ENCODE data around the gene MARCHF11.

Gene MARCHF11

DNA sequence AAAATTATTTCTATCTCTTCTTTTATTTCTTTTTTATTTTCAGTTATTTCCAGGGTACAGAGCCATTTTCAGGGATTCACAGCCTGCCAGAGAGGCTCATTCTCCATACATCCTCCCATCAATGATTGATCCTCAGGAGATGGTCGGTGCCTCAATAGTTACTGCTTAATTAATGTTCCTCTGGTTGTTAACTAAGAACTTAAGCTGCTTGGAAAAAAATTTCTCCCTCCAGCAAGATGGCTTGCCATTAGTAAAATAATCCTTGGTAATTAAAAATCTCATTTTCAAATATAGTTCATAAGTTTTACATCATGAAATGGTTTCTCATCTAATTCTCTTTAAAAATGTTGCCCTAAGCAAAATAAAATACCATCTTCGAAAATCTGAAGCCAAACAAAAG is 20.0 kb downstream of the MARCHF11 start:
- H3K4ac ChIP-seq (ENCODE audit: low read depth in 1 of 2, low read length in 2 of 2) = no peak overlapping the region
- H2BK5ac ChIP-seq (ENCODE audit: low read depth, low read length, poor library complexity, severe bottlenecking) = no peak overlapping the region
- DNase-seq = no peak
- no peak overlapping the region for H3K14ac ChIP-seq (ENCODE audit: low read length in 2 of 2)
- no peak overlapping the region for H3K9ac ChIP-seq (ENCODE audit: low read length)
- H3K36me3 ChIP-seq (ENCODE audit: control insufficient read depth in 1 of 2, insufficient read depth in 2 of 2, low read depth in 1 of 2, low read length in 2 of 2) = no peaks in the 10 kb centered on the region
- no peaks in the 10 kb centered on the region for H3K27me3 ChIP-seq (ENCODE audit: control insufficient read depth in 1 of 2, insufficient read depth in 1 of 2, low read length in 2 of 2)
- no peak overlapping the region for H3K18ac ChIP-seq (ENCODE audit: low read depth in 1 of 2, low read length in 2 of 2)
- no peak overlapping the region for H2BK15ac ChIP-seq (ENCODE audit: low read depth, poor library complexity, severe bottlenecking)
- no peaks in the 10 kb centered on the region for H3K9me3 ChIP-seq (ENCODE audit: control insufficient read depth, low read length)
- no peak overlapping the region for H2BK12ac ChIP-seq (ENCODE audit: low read length in 2 of 2)
- no peak overlapping the region for H2AFZ ChIP-seq (ENCODE audit: low read depth, low read length)
- H3K4me1 ChIP-seq (ENCODE audit: control insufficient read depth, insufficient read depth, low read depth, low read length) = no peaks in the 10 kb centered on the region
- no peak overlapping the region for H2BK120ac ChIP-seq (ENCODE audit: low read depth, low read length)
- H2AK5ac ChIP-seq (ENCODE audit: low read length, severe bottlenecking) = no peak overlapping the region
- 89% methylated on average over 1 of the region's 2 CpGs for WGBS
- no peaks in the 10 kb centered on the region for H3K79me1 ChIP-seq (replicated peaks; ENCODE audit: low read length, poor library complexity, severe bottlenecking)
- no peak overlapping the region for H3K4me3 ChIP-seq (ENCODE audit: insufficient read depth in 1 of 2, low read depth in 1 of 2, low read length in 2 of 2)
- H4K8ac ChIP-seq (ENCODE audit: low read length) = no peak overlapping the region
- no peak overlapping the region for H4K91ac ChIP-seq (ENCODE audit: low read length)
- H3K23ac ChIP-seq (ENCODE audit: low read length in 2 of 2) = no peak overlapping the region
- H3K27ac ChIP-seq (ENCODE audit: low read length, poor library complexity, severe bottlenecking) = no peak overlapping the region
- H3K4me2 ChIP-seq (ENCODE audit: low read length, poor library complexity, severe bottlenecking) = no peak overlapping the region

DNA sequence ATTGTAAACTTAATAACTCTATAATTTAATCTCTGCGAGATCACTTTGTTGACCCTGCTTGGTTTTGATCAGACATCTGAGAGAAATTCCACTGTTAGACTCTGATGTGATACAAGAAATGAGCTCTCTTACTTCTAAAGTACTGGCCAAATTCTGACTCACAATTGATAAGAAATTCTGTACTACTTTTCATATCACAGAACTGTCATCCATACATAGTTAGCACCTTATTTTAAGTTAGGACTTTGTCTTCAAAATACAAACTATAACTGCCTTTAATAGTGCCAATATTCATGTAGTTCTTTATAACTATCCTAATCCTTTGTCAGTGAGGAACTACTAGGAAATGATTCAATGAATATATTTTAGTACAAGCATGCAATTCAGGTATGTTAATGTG is 23.4 kb downstream of the MARCHF11 start:
- no peak overlapping the region for H2BK120ac ChIP-seq (ENCODE audit: low read depth, low read length)
- no peaks in the 10 kb centered on the region for H3K27me3 ChIP-seq (ENCODE audit: control insufficient read depth in 1 of 2, insufficient read depth in 1 of 2, low read length in 2 of 2)
- DNase-seq = no peak
- H2BK15ac ChIP-seq (ENCODE audit: low read depth, poor library complexity, severe bottlenecking) = no peak overlapping the region
- H3K9ac ChIP-seq (ENCODE audit: low read length) = no peak overlapping the region
- H2BK12ac ChIP-seq (ENCODE audit: low read length in 2 of 2) = no peak overlapping the region
- H3K79me1 ChIP-seq (replicated peaks; ENCODE audit: low read length, poor library complexity, severe bottlenecking) = no peaks in the 10 kb centered on the region
- H3K23ac ChIP-seq (ENCODE audit: low read length in 2 of 2) = no peak overlapping the region
- no peak overlapping the region for H2BK5ac ChIP-seq (ENCODE audit: low read depth, low read length, poor library complexity, severe bottlenecking)
- H3K36me3 ChIP-seq (ENCODE audit: control insufficient read depth in 1 of 2, insufficient read depth in 2 of 2, low read depth in 1 of 2, low read length in 2 of 2) = no peaks in the 10 kb centered on the region
- H2AK5ac ChIP-seq (ENCODE audit: low read length, severe bottlenecking) = no peak overlapping the region
- no peak overlapping the region for H2AFZ ChIP-seq (ENCODE audit: low read depth, low read length)
- H4K8ac ChIP-seq (ENCODE audit: low read length) = no peak overlapping the region
- no peak overlapping the region for H3K18ac ChIP-seq (ENCODE audit: low read depth in 1 of 2, low read length in 2 of 2)
- H3K14ac ChIP-seq (ENCODE audit: low read length in 2 of 2) = no peak overlapping the region
- H3K27ac ChIP-seq (ENCODE audit: low read length, poor library complexity, severe bottlenecking) = no peak overlapping the region
- no peaks in the 10 kb centered on the region for H3K9me3 ChIP-seq (ENCODE audit: control insufficient read depth, low read length)
- no peaks in the 10 kb centered on the region for H3K4me1 ChIP-seq (ENCODE audit: control insufficient read depth, insufficient read depth, low read depth, low read length)
- 100% methylated on average over 1 of the region's 1 CpG for WGBS
- no peak overlapping the region for H3K4me3 ChIP-seq (ENCODE audit: insufficient read depth in 1 of 2, low read depth in 1 of 2, low read length in 2 of 2)
- no peak overlapping the region for H3K4ac ChIP-seq (ENCODE audit: low read depth in 1 of 2, low read length in 2 of 2)
- no peak overlapping the region for H4K91ac ChIP-seq (ENCODE audit: low read length)
- H3K4me2 ChIP-seq (ENCODE audit: low read length, poor library complexity, severe bottlenecking) = no peak overlapping the region

DNA sequence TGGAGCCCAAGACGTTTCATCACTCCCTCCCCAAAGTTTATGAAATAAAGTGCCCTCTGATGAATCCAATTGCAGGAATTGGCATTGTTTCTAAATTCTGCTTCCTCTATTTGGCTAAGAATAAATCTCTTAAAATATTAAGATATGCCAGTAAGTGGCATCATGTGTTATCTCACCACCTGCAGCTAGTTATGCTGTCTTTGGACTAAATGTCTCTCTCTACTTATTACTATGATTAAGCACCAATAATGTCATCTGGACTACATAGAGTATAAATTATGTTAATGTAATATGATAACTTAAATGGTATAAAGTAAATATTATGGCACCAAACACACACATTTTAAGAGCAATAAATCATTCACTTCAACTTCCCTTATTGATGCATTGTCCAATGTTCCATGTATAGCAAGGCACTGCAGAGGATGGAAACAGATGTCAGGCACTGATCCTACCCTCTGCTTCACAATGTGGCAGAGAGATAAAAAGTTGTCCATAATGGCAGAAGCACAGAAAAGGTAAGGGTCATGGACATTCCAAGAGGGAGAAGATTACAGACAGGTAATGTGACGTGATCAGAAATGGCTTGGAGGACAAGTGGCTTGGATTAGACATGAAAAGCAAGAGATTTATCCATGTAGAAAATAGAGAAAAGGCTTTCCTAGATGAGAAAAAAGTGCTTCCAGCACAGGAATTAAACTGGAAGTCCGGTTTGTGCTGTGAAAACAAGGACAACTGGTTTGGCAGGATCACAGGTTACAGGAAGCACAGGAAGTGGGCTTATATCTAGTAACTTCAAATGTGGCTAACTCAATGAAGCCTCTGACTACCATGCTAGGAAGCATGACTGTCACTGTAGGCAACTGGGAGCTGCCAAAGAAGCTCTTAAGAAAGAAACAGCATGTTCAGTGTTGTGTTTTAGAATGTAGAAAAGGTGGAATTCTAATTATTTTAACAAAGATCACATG is 26.7 kb downstream of the MARCHF11 start:
- no peak overlapping the region for H3K4ac ChIP-seq (ENCODE audit: low read depth in 1 of 2, low read length in 2 of 2)
- no peak overlapping the region for H4K8ac ChIP-seq (ENCODE audit: low read length)
- no peak overlapping the region for H3K18ac ChIP-seq (ENCODE audit: low read depth in 1 of 2, low read length in 2 of 2)
- H3K36me3 ChIP-seq (ENCODE audit: control insufficient read depth in 1 of 2, insufficient read depth in 2 of 2, low read depth in 1 of 2, low read length in 2 of 2) = no peaks in the 10 kb centered on the region
- no peak overlapping the region for H2BK5ac ChIP-seq (ENCODE audit: low read depth, low read length, poor library complexity, severe bottlenecking)
- no peak overlapping the region for H2AK5ac ChIP-seq (ENCODE audit: low read length, severe bottlenecking)
- no peak overlapping the region for H3K27ac ChIP-seq (ENCODE audit: low read length, poor library complexity, severe bottlenecking)
- no peak overlapping the region for H3K14ac ChIP-seq (ENCODE audit: low read length in 2 of 2)
- no peak overlapping the region for H2BK15ac ChIP-seq (ENCODE audit: low read depth, poor library complexity, severe bottlenecking)
- H2AFZ ChIP-seq (ENCODE audit: low read depth, low read length) = no peak overlapping the region
- no peak overlapping the region for H4K91ac ChIP-seq (ENCODE audit: low read length)
- no peak for DNase-seq
- H3K23ac ChIP-seq (ENCODE audit: low read length in 2 of 2) = no peak overlapping the region
- no peaks in the 10 kb centered on the region for H3K9me3 ChIP-seq (ENCODE audit: control insufficient read depth, low read length)
- H3K4me3 ChIP-seq (ENCODE audit: insufficient read depth in 1 of 2, low read depth in 1 of 2, low read length in 2 of 2) = no peak overlapping the region
- H3K9ac ChIP-seq (ENCODE audit: low read length) = no peak overlapping the region
- no peak overlapping the region for H2BK120ac ChIP-seq (ENCODE audit: low read depth, low read length)
- no peak overlapping the region for H2BK12ac ChIP-seq (ENCODE audit: low read length in 2 of 2)
- H3K27me3 ChIP-seq (ENCODE audit: control insufficient read depth in 1 of 2, insufficient read depth in 1 of 2, low read length in 2 of 2) = no peaks in the 10 kb centered on the region
- no peak overlapping the region for H3K4me2 ChIP-seq (ENCODE audit: low read length, poor library complexity, severe bottlenecking)
- H3K4me1 ChIP-seq (ENCODE audit: control insufficient read depth, insufficient read depth, low read depth, low read length) = no peaks in the 10 kb centered on the region
- no peaks in the 10 kb centered on the region for H3K79me1 ChIP-seq (replicated peaks; ENCODE audit: low read length, poor library complexity, severe bottlenecking)
- WGBS = 53% methylated on average over 3 of the region's 3 CpGs

DNA sequence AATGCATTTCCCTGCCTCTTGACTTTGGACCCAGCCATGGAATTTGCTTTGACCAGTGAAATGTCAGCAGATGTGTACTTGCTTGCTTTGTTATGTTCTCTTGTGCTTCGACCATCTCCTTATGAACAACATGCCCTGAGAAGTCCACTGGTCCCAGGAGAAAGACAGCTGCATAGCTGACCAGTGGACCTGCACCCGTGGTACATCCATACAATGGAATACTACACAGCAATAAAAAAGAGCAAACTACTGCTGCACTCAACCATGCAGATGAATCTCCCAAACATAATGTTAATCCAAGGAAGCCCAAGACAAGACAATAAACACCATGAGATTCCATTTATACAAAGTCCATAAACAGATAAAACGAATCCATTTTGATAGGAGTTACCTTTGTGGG is 30.0 kb downstream of the MARCHF11 start:
- Histone ChIP-seq H2BK120ac (ENCODE audit: low read depth, low read length) (no peak overlapping the region), H3K9ac (ENCODE audit: low read length) (no peak overlapping the region), H3K79me1 (replicated peaks; ENCODE audit: low read length, poor library complexity, severe bottlenecking) (no peaks in the 10 kb centered on the region), H2BK5ac (ENCODE audit: low read depth, low read length, poor library complexity, severe bottlenecking) (no peak overlapping the region), H3K4me3 (ENCODE audit: insufficient read depth in 1 of 2, low read depth in 1 of 2, low read length in 2 of 2) (no peak overlapping the region), H4K91ac (ENCODE audit: low read length) (no peak overlapping the region), H3K4me1 (ENCODE audit: control insufficient read depth, insufficient read depth, low read depth, low read length) (no peaks in the 10 kb centered on the region), H3K4me2 (ENCODE audit: low read length, poor library complexity, severe bottlenecking) (no peak overlapping the region), H2BK15ac (ENCODE audit: low read depth, poor library complexity, severe bottlenecking) (no peak overlapping the region), H3K4ac (ENCODE audit: low read depth in 1 of 2, low read length in 2 of 2) (no peak overlapping the region), H2AFZ (ENCODE audit: low read depth, low read length) (no peak overlapping the region), H3K27ac (ENCODE audit: low read length, poor library complexity, severe bottlenecking) (no peak overlapping the region), H2BK12ac (ENCODE audit: low read length in 2 of 2) (no peak overlapping the region), H3K36me3 (ENCODE audit: control insufficient read depth in 1 of 2, insufficient read depth in 2 of 2, low read depth in 1 of 2, low read length in 2 of 2) (no peaks in the 10 kb centered on the region), H4K8ac (ENCODE audit: low read length) (no peak overlapping the region), H3K18ac (ENCODE audit: low read depth in 1 of 2, low read length in 2 of 2) (no peak overlapping the region), H3K23ac (ENCODE audit: low read length in 2 of 2) (no peak overlapping the region), H3K14ac (ENCODE audit: low read length in 2 of 2) (no peak overlapping the region), H2AK5ac (ENCODE audit: low read length, severe bottlenecking) (no peak overlapping the region), H3K9me3 (ENCODE audit: control insufficient read depth, low read length) (no peaks in the 10 kb centered on the region), H3K27me3 (ENCODE audit: control insufficient read depth in 1 of 2, insufficient read depth in 1 of 2, low read length in 2 of 2) (no peaks in the 10 kb centered on the region)
- 57% methylated on average over 3 of the region's 3 CpGs for WGBS
- DNase-seq = no peak
